GM19397 (cell line): Measurements from ENCODE around the gene TM7SF3.

Experiments used
- ATAC-seq: cut with Tn5 transposase; IDR thresholded peaks from one replicate; pipeline ENCODE4 v1.9.1; 2021; ENCODE audit warnings: mild to moderate bottlenecking, moderate library complexity; ENCODE audit not compliant: unreplicated experiment

The TM7SF3 gene

GRCh38 chr12:27015730-27016076 is 1.5 kb upstream of the TM7SF3 start:
- no peak for ATAC-seq

GRCh38 chr12:27014859-27015729 is 910 bp upstream of the TM7SF3 start:
- no peak for ATAC-seq

- ATAC-seq, result peak; percentile 16
Observed at GRCh38 chr12:27013611-27014084, 536 bp downstream of the TM7SF3 start.

- no peak for ATAC-seq
Observed at GRCh38 chr12:27012982-27013255, 1.3 kb downstream of the TM7SF3 start.

- ATAC-seq, result no peak
Observed at GRCh38 chr12:27012239-27012981, 1.8 kb downstream of the TM7SF3 start.

- ATAC-seq, result no peak
Observed at GRCh38 chr12:27009881-27010301, 4.3 kb downstream of the TM7SF3 start.

- no peak for ATAC-seq
Observed at GRCh38 chr12:27008081-27008480, 6.1 kb downstream of the TM7SF3 start.

GRCh38 chr12:27006797-27007467 is 7.3 kb downstream of the TM7SF3 start:
- ATAC-seq, result no peak

GRCh38 chr12:27005495-27005894 is 8.7 kb downstream of the TM7SF3 start:
- no peak for ATAC-seq

- ATAC-seq, result no peak
Observed at GRCh38 chr12:27003421-27004381, 10.5 kb downstream of the TM7SF3 start.

- ATAC-seq, result no peak
Observed at GRCh38 chr12:27002141-27002540, 12.0 kb downstream of the TM7SF3 start.

GRCh38 chr12:27001663-27002062 is 12.5 kb downstream of the TM7SF3 start:
- ATAC-seq, result no peak

- ATAC-seq, result no peak
Observed at GRCh38 chr12:27000961-27001360, 13.2 kb downstream of the TM7SF3 start.

- ATAC-seq, result no peak
Observed at GRCh38 chr12:26997003-26997402, 17.2 kb downstream of the TM7SF3 start.

- no peak for ATAC-seq
Observed at GRCh38 chr12:26995706-26996105, 18.5 kb downstream of the TM7SF3 start.

GRCh38 chr12:26994109-26994508 is 20.1 kb downstream of the TM7SF3 start:
- ATAC-seq, result no peak

GRCh38 chr12:26991826-26992225 is 22.4 kb downstream of the TM7SF3 start:
- no peak for ATAC-seq

GRCh38 chr12:26989873-26990272 is 24.3 kb downstream of the TM7SF3 start:
- ATAC-seq, result no peak

GRCh38 chr12:26988703-26989102 is 25.5 kb downstream of the TM7SF3 start:
- ATAC-seq, result no peak

- no peak for ATAC-seq
Observed at GRCh38 chr12:26987634-26988424, 26.4 kb downstream of the TM7SF3 start.
